K562 (cell line): Measurements from ENCODE around the gene TAL1. TPM values are rescaled to one million over a fixed set of nuclear protein-coding genes. Genes with fewer than 3 reads are reported as not detected.
A peak's percentile ranks its signal among the peaks of the same experiment; 100 is the strongest.

ENCODE experiments used
- CAMTA2 ChIP-seq: fragments of 250-450 bp; sonication (Bioruptor Pico); conservative IDR thresholded peaks from 2 replicates; pipeline ENCODE4 v1.5.1; 2022
- CSDE1 ChIP-seq, 2 experiments: fragments of 450-650 bp; IDR thresholded peaks; 2 replicates each; pipeline ENCODE4 v1.6.1; 2016; ENCODE audit warnings: mild to moderate bottlenecking in 1 of 2
- HLTF ChIP-seq: fragments of 450-650 bp; IDR thresholded peaks from 2 replicates; pipeline ENCODE4 v1.6.1; 2016
- HMG20B ChIP-seq: fragments of 250-450 bp; sonication (Bioruptor Pico); IDR thresholded peaks from 2 replicates; pipeline ENCODE4 v1.5.0; 2021; ENCODE audit warnings: mild to moderate bottlenecking
- HNRNPUL1 ChIP-seq: fragments of 200-400 bp; formaldehyde crosslinking; IDR thresholded peaks from 2 replicates; pipeline ENCODE4 v1.6.1; 2017; ENCODE audit warnings: low read length
- KLF1 ChIP-seq: fragments of 450-650 bp; IDR thresholded peaks from 2 replicates; pipeline ENCODE4 v1.6.1; 2016; ENCODE audit warnings: missing genetic modification characterization, missing compliant biosample characterization
- MYC ChIP-seq, 2 experiments: fragments of 250-450 bp in 1 of 2; sonication (Bioruptor Pico) in 1 of 2; IDR thresholded peaks; 2 replicates each; pipeline versions ENCODE4 v1.5.1 to v1.6.1; 2012 to 2021; ENCODE audit warnings: low read depth in 2 of 2, borderline replicate concordance in 1 of 2, improper control_type of control experiment in 1 of 2, low read length in 1 of 2, mild to moderate bottlenecking in 1 of 2, moderate library complexity in 1 of 2
- PHF20 ChIP-seq: fragments of 450-650 bp; IDR thresholded peaks from 2 replicates; pipeline ENCODE4 v1.6.1; 2018; ENCODE audit not compliant: partially characterized antibody
- SAFB2 ChIP-seq: fragments of 200-400 bp; formaldehyde crosslinking; IDR thresholded peaks from 2 replicates; pipeline ENCODE4 v1.6.1; 2018; ENCODE audit warnings: borderline replicate concordance, low read length, low read depth, moderate library complexity; ENCODE audit not compliant: severe bottlenecking
- TBP ChIP-seq: optimal IDR thresholded peaks from 2 replicates; pipeline ENCODE3; 2011; ENCODE audit warnings: low read depth, low read length, improper control_type of control experiment
- TCF7L2 ChIP-seq: fragments of 150-350 bp; IDR thresholded peaks from 2 replicates; pipeline ENCODE4 v1.6.1; 2016; ENCODE audit warnings: low read depth, mild to moderate bottlenecking, low read length, moderate library complexity
- TOE1 ChIP-seq, 2 experiments: fragments of 450-650 bp in 1 of 2; sonication (generic) in 1 of 2; formaldehyde crosslinking in 1 of 2; IDR thresholded peaks; 2 replicates each; pipeline versions ENCODE4 v1.7.1 to v1.8.0; 2016 to 2022; ENCODE audit warnings: borderline replicate concordance in 2 of 2, mild to moderate bottlenecking in 2 of 2, antibody characterized with exemption in 1 of 2, inconsistent platforms in 1 of 2, low read depth in 1 of 2, missing genetic modification reagents in 1 of 2, moderate library complexity in 1 of 2
- ZNF133 ChIP-seq: fragments of 250-450 bp; sonication (Bioruptor Pico); IDR thresholded peaks from 2 replicates; pipeline ENCODE4 v1.4.0; 2020; ENCODE audit warnings: mild to moderate bottlenecking
- ZNF146 ChIP-seq: IDR thresholded peaks from one replicate; pipeline ENCODE4 v1.6.1; 2018; ENCODE audit warnings: missing compliant biosample characterization; ENCODE audit not compliant: unreplicated experiment
- ZNF282 ChIP-seq: sonication (generic); formaldehyde crosslinking; IDR thresholded peaks from 2 replicates; pipeline ENCODE4 v1.8.1; 2023; ENCODE audit warnings: missing genetic modification reagents
- polyA plus RNA-seq, 8 experiments: library from polyadenylated mRNA; depleted of rRNA in 4 of 8; stranded (reverse) in 5 of 8; unstranded in 3 of 8; fragments of >200 nt; fragmentation: Nextera tagmentation in 2 of 8; fragmentation: Illumina TruSeq in 1 of 8; extraction: Ambion mirVana in 2 of 8; extraction: Trizol in 1 of 8; gene quantifications; 2 replicates each; pipeline versions ENCODE4 v1.2.1 to v1.2.3, GENCODE V29; 2011 to 2014; ENCODE audit warnings: inconsistent platforms in 1 of 8, missing spikeins in 1 of 8
- total RNA-seq, 7 experiments: library from RNA; depleted of rRNA in 6 of 7; stranded (reverse); fragments of >200 nt in 6 of 7; fragmentation: Illumina TruSeq in 2 of 7; extraction: Trizol in 2 of 7; gene quantifications; 2 replicates each; pipeline versions ENCODE4 v1.2.1 to v1.2.3, GENCODE V29; 2011 to 2021; ENCODE audit warnings: low replicate concordance in 1 of 7
- TF ChIP-seq, protein P1 (sequence below): fragments of 250-450 bp; sonication (Bioruptor Pico); IDR thresholded peaks from 2 replicates; pipeline ENCODE4 v1.4.0; 2020; ENCODE audit warnings: mild to moderate bottlenecking, moderate library complexity
- TF ChIP-seq, protein P2 (sequence below): fragments of 450-650 bp; IDR thresholded peaks from 2 replicates; pipeline ENCODE4 v1.6.1; 2017; ENCODE audit warnings: antibody characterized with exemption, mild to moderate bottlenecking
- TF ChIP-seq, protein P3 (sequence below): fragments of 450-650 bp; formaldehyde crosslinking; IDR thresholded peaks from 2 replicates; pipeline ENCODE4 v1.4.0; 2022; ENCODE audit warnings: missing genetic modification characterization

TAL1 gene
- total and polyA plus RNA-seq, 9 of the 15 experiments (the other 6 are each of a cell fraction or from before 2014, with no cell fraction given), result 18.5 to 106 (median 59.7) TPM

DNA sequence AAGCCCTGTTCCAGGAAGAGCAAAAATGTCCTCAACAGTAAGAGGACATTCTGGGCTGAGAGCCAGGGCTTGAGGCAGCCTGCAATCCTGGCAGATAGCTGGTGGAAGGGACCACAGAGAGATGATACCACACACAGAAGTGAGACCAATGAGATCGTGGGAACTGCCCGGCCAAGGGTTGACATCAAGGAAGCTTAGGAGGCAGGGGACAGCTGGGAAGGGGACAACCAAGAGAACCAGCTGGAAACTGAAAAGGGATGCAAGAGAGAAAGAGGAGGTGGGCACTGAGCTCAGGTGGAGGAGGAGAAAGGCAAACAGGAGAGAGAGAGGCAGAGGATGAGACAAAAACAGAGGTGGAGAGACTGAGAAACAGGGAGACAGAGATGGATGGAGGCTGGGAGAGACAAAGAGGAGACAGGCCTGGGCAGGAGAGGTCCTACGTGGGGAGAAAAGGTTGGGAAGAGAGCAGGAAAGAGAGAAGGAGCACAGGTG is 51.4 kb downstream of the TAL1 start (continued):
- TF ChIP-seq, protein P1, sequence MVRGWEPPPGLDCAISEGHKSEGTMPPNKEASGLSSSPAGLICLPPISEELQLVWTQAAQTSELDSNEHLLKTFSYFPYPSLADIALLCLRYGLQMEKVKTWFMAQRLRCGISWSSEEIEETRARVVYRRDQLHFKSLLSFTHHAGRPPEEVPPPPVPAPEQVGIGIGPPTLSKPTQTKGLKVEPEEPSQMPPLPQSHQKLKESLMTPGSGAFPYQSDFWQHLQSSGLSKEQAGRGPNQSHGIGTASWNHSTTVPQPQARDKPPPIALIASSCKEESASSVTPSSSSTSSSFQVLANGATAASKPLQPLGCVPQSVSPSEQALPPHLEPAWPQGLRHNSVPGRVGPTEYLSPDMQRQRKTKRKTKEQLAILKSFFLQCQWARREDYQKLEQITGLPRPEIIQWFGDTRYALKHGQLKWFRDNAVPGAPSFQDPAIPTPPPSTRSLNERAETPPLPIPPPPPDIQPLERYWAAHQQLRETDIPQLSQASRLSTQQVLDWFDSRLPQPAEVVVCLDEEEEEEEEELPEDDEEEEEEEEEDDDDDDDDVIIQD (CRISPR knock-in tag), result no peak
- no peak for TF ChIP-seq ZNF146 (CRISPR knock-in tag)
- TF ChIP-seq TBP, result no peak
- no peak for TF ChIP-seq KLF1 (tag)
- peak; percentile 11; the same call in 1 of the 2 replicates for TF ChIP-seq MYC (IDR thresholded peaks at IDR 0.05; ENCODE audit: low read depth, low read length)
- TF ChIP-seq MYC (CRISPR knock-in tag; IDR thresholded peaks at IDR 0.05; ENCODE audit: borderline replicate concordance, low read depth), result no peak
- TF ChIP-seq HLTF, result 0 out of 2 replicates have a peak, but pooled peaks have one; percentile 9
- TF ChIP-seq, protein P2, sequence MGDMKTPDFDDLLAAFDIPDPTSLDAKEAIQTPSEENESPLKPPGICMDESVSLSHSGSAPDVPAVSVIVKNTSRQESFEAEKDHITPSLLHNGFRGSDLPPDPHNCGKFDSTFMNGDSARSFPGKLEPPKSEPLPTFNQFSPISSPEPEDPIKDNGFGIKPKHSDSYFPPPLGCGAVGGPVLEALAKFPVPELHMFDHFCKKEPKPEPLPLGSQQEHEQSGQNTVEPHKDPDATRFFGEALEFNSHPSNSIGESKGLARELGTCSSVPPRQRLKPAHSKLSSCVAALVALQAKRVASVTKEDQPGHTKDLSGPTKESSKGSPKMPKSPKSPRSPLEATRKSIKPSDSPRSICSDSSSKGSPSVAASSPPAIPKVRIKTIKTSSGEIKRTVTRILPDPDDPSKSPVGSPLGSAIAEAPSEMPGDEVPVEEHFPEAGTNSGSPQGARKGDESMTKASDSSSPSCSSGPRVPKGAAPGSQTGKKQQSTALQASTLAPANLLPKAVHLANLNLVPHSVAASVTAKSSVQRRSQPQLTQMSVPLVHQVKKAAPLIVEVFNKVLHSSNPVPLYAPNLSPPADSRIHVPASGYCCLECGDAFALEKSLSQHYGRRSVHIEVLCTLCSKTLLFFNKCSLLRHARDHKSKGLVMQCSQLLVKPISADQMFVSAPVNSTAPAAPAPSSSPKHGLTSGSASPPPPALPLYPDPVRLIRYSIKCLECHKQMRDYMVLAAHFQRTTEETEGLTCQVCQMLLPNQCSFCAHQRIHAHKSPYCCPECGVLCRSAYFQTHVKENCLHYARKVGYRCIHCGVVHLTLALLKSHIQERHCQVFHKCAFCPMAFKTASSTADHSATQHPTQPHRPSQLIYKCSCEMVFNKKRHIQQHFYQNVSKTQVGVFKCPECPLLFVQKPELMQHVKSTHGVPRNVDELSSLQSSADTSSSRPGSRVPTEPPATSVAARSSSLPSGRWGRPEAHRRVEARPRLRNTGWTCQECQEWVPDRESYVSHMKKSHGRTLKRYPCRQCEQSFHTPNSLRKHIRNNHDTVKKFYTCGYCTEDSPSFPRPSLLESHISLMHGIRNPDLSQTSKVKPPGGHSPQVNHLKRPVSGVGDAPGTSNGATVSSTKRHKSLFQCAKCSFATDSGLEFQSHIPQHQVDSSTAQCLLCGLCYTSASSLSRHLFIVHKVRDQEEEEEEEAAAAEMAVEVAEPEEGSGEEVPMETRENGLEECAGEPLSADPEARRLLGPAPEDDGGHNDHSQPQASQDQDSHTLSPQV, result 0 out of 2 replicates have a peak, but pooled peaks have one; percentile 9
- TF ChIP-seq CSDE1 (IDR thresholded peaks at IDR 0.05), result no peak
- TF ChIP-seq PHF20, result no peak
- TF ChIP-seq HNRNPUL1, result no peak
- TF ChIP-seq ZNF282 (CRISPR knock-in tag), result no peak
- TF ChIP-seq, protein P3, sequence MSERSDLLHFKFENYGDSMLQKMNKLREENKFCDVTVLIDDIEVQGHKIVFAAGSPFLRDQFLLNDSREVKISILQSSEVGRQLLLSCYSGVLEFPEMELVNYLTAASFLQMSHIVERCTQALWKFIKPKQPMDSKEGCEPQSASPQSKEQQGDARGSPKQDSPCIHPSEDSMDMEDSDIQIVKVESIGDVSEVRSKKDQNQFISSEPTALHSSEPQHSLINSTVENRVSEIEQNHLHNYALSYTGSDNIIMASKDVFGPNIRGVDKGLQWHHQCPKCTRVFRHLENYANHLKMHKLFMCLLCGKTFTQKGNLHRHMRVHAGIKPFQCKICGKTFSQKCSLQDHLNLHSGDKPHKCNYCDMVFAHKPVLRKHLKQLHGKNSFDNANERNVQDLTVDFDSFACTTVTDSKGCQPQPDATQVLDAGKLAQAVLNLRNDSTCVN (CRISPR knock-in tag), result peak; percentile 93
- TF ChIP-seq ZNF133, result peak; percentile 28; the same call in 1 of the 2 replicates
- no peak for TF ChIP-seq HMG20B
- no peak for TF ChIP-seq TOE1 (IDR thresholded peaks at IDR 0.05; ENCODE audit: borderline replicate concordance)
- no peak for TF ChIP-seq TOE1 (CRISPR knock-in tag; IDR thresholded peaks at IDR 0.05; ENCODE audit: borderline replicate concordance, low read depth)
- TF ChIP-seq CAMTA2 (CRISPR knock-in tag), result no peak
- TF ChIP-seq TCF7L2, result no peak
- no peak for TF ChIP-seq SAFB2
